ENCODE results near the gene PLB1.
A peak's percentile ranks its signal among the peaks of the same experiment; 100 is the strongest.
"Not testable (repeated sequence)": the region's sequence is repeated elsewhere in the genome, so short reads cannot be mapped to it uniquely, and the experiment has no call there.

The PLB1 gene

DNA sequence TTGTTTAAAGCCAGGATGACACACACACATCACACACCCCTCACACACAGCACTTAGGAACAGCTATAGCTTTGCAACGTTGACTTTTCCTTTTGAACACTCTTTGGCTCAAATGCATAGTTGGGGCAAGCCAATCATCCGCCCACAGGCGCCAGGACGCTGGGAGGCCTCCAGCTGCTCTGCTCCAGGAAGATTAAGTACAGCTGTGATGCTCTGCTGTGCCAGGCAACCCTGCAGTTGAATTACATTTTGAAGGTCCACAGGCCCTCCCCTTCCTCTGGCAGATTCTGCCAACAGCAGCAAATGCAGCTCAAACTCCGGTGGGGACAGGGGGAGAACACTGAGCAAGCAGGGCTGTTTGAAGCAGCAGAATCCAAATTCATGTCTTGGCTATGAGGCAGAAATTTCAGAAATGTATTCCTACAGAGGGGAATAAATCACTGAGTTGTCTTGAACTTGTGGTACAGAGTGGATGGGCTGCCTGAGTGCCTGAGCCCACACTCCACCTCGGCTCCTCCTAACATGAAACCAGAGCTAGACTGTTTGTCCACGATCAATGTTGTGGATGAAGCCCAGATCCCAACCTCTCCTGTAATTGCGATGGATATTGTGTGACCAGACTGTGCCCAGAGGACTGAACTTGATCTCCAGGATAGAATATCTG is 169.3 kb downstream of the PLB1 start:
- peak overlapping the region; percentile 45 for H3K9ac ChIP-seq (ENCODE audit: low read depth, low read length)
- no peaks in the 10 kb centered on the region for H3K9me3 ChIP-seq (replicated peaks; ENCODE audit: low read length)
- peak overlapping the region; percentile 27 for H3K4me2 ChIP-seq (ENCODE audit: low read length)
- H3K36me3 ChIP-seq (ENCODE audit: insufficient read depth, low read length) = no peaks in the 10 kb centered on the region
- no peak overlapping the region for H3K4me3 ChIP-seq (ENCODE audit: low read length)
- H3K27me3 ChIP-seq (ENCODE audit: control insufficient read depth, insufficient read depth, low read length) = no peaks in the 10 kb centered on the region
- peaks cover 51% of the 10 kb centered on the region for H3K4me1 ChIP-seq (ENCODE audit: control insufficient read depth, insufficient read depth, low read length)

DNA sequence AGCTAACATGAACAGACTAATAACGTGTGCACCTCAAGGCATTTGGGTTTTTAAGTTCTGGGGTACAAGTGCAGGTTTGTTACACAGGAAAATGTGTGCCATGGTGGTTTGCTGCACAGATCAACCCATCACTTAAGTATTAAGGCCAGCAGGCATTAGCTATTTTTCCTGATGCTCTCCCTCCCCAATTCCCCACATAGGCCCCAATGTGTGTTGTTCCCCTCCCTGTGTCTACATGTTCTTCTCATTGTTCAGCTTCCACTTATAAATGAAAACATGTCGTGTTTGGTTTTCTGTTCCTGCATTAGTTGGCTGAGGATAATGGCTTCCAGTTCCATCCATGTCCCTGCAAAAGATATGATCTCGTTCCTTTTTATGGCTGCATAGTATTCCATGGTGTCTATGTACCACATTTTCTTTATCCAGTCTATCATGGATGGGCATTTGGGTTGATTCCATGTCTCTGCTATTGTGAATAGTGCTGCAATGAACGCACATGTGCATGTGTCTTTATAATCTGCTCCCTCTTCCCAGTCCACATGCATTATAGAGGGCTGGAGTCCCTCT is 170.0 kb downstream of the PLB1 start:
- not testable (repeated sequence) for H3K4me3 ChIP-seq (ENCODE audit: low read length); H3K27me3 ChIP-seq (ENCODE audit: control insufficient read depth, insufficient read depth, low read length); H3K4me2 ChIP-seq (ENCODE audit: low read length); H3K36me3 ChIP-seq (ENCODE audit: insufficient read depth, low read length); H3K9me3 ChIP-seq (replicated peaks; ENCODE audit: low read length)
- peak overlapping the region; percentile 36 for H3K9ac ChIP-seq (ENCODE audit: low read depth, low read length)
- H3K4me1 ChIP-seq (ENCODE audit: control insufficient read depth, insufficient read depth, low read length) = peaks cover 49% of the 10 kb centered on the region

DNA sequence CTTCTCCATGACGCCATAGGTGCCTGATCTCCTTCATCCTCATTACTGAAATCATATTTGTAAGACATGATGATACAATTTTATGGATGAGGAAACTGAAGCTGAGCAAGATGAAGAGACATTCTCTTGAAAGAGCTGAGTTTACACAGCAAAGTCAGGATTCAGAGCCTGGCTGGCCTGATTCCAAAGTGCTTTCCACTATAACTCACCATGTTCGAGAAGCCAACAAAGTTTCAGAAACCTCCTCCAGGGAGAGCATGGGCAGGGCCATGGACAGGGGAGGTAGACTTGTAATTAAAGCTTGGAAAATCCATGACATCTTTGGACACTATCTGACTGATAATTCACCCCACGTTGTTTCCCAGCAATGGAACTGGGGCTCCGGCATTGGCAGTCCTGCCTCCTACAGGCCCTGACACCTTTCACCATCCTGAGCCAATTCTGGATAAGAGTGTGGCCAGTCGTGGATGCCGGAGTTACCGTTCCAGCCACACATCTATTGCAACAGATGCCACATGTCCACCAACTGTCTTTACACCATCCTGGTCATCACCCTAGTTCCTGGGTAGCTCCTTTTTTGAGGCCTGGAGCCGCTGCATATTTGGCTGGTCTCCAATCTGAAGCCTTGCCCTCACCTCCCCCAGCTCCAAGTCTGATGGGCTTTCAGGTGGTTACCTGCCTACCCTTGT is 170.8 kb downstream of the PLB1 start:
- Histone ChIP-seq H3K9me3 (replicated peaks; ENCODE audit: low read length) (no peaks in the 10 kb centered on the region), H3K9ac (ENCODE audit: low read depth, low read length) (no peak overlapping the region), H3K27me3 (ENCODE audit: control insufficient read depth, insufficient read depth, low read length) (no peaks in the 10 kb centered on the region), H3K4me2 (ENCODE audit: low read length) (no peak overlapping the region), H3K36me3 (ENCODE audit: insufficient read depth, low read length) (no peaks in the 10 kb centered on the region), H3K4me3 (ENCODE audit: low read length) (no peak overlapping the region), H3K4me1 (ENCODE audit: control insufficient read depth, insufficient read depth, low read length) (peaks cover 41% of the 10 kb centered on the region)

DNA sequence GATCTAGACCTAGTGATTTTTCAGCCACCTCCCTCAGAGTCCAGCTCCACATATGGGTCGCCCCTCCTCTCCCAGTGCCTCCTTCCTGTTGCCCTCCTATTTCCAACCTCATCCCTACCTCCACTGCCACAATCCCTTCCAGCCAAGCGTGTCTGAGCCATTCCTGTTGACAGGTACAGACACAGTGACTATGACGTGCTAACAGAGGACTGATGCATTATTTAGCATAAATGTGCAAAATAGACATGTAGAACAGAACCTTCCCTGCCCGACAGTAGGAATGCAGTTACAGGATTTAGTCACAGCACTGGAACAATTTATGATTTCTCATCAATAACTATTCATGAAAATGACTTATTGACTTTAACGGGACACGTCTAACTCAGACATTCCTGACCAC is 171.4 kb downstream of the PLB1 start:
- Histone ChIP-seq H3K4me1 (ENCODE audit: control insufficient read depth, insufficient read depth, low read length) (peaks cover 35% of the 10 kb centered on the region), H3K4me2 (ENCODE audit: low read length) (no peak overlapping the region), H3K27me3 (ENCODE audit: control insufficient read depth, insufficient read depth, low read length) (no peaks in the 10 kb centered on the region), H3K36me3 (ENCODE audit: insufficient read depth, low read length) (no peaks in the 10 kb centered on the region), H3K9me3 (replicated peaks; ENCODE audit: low read length) (no peaks in the 10 kb centered on the region), H3K4me3 (ENCODE audit: low read length) (no peak overlapping the region), H3K9ac (ENCODE audit: low read depth, low read length) (no peak overlapping the region)

DNA sequence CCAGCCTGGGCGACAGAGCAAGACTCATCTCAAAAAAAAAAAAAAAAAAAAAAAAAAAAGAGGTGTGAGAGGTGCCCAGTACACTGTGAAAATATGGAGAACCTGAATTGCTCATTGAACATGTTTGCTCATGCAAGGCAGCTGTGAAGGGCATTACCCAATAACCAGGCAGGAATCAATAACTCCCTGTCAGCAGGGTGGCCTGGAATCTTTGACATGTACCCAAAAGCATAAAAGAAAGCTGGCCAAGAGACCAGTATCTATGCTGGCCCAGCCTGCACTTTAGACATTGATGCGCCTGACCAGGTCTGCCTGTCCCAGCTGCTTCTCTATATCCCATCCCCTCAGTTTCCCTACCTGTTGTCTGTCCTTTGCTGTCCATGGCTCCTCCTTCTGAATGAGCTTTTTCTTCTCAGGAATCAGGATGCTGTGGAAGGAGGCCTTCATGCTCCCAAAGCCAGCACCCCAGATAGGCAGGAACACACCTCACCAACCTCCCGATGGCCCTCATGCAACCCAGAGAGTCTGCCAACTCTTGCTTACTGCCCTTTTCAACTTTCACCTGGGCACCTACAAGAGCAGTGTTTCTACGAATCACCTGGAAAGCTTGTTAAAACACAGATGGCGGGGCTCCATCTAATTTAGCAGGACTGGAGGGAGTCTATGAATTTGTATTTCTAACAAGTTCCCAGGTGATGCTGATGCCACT is 172.4 kb downstream of the PLB1 start:
- Histone ChIP-seq H3K4me2 (ENCODE audit: low read length) (no peak overlapping the region), H3K4me1 (ENCODE audit: control insufficient read depth, insufficient read depth, low read length) (peaks cover 25% of the 10 kb centered on the region)

GRCh38 chr2:28668880-28669279 is 173.0 kb downstream of the PLB1 start:
- peaks cover 21% of the 10 kb centered on the region for H3K4me1 ChIP-seq (ENCODE audit: control insufficient read depth, insufficient read depth, low read length)
- H3K27me3 ChIP-seq (ENCODE audit: control insufficient read depth, insufficient read depth, low read length) = no peaks in the 10 kb centered on the region
- H3K4me3 ChIP-seq (ENCODE audit: low read length) = no peak overlapping the region
- H3K36me3 ChIP-seq (ENCODE audit: insufficient read depth, low read length) = no peaks in the 10 kb centered on the region
- no peak overlapping the region for H3K9ac ChIP-seq (ENCODE audit: low read depth, low read length)
- H3K9me3 ChIP-seq (replicated peaks; ENCODE audit: low read length) = no peaks in the 10 kb centered on the region
- no peak overlapping the region for H3K4me2 ChIP-seq (ENCODE audit: low read length)

More for the DNA sequence above, 172.4 kb downstream of the PLB1 start:
- Histone ChIP-seq H3K27me3 (ENCODE audit: control insufficient read depth, insufficient read depth, low read length) (no peaks in the 10 kb centered on the region), H3K4me3 (ENCODE audit: low read length) (no peak overlapping the region), H3K36me3 (ENCODE audit: insufficient read depth, low read length) (no peaks in the 10 kb centered on the region), H3K9me3 (replicated peaks; ENCODE audit: low read length) (no peaks in the 10 kb centered on the region), H3K9ac (ENCODE audit: low read depth, low read length) (no peak overlapping the region)

- Histone ChIP-seq H3K9ac (ENCODE audit: low read depth, low read length) (no peak overlapping the region), H3K4me1 (ENCODE audit: control insufficient read depth, insufficient read depth, low read length) (peaks cover 13% of the 10 kb centered on the region), H3K4me2 (ENCODE audit: low read length) (no peak overlapping the region), H3K9me3 (replicated peaks; ENCODE audit: low read length) (no peaks in the 10 kb centered on the region), H3K27me3 (ENCODE audit: control insufficient read depth, insufficient read depth, low read length) (no peaks in the 10 kb centered on the region), H3K4me3 (ENCODE audit: low read length) (no peak overlapping the region), H3K36me3 (ENCODE audit: insufficient read depth, low read length) (no peaks in the 10 kb centered on the region)
These were observed 175.0 kb downstream of the PLB1 start for GRCh38 chr2:28670856-28671255.

DNA sequence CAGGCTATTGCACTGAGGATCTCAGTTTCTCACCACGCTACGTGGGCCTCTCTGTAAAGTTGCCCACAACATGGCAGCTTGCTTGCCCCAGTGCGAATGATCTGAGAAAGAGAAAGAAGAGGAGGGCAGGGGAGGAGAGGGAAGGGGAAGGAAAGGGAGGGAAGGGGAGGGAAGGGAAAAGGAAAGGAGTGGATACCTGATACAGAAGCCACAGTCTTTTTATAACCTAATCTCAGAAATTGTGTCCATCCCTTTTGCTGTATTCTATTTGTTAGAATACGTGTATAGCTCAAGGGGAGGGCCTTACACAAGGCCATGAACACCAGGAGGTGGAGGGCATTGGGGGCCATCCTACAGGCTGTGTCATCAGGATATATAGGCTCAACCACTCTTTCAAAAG is 177.5 kb downstream of the PLB1 start:
- no peak overlapping the region for H3K4me3 ChIP-seq (ENCODE audit: low read length)
- H3K4me1 ChIP-seq (ENCODE audit: control insufficient read depth, insufficient read depth, low read length) = peaks cover 13% of the 10 kb centered on the region
- no peaks in the 10 kb centered on the region for H3K9me3 ChIP-seq (replicated peaks; ENCODE audit: low read length)
- no peak overlapping the region for H3K9ac ChIP-seq (ENCODE audit: low read depth, low read length)
- no peaks in the 10 kb centered on the region for H3K36me3 ChIP-seq (ENCODE audit: insufficient read depth, low read length)
- no peak overlapping the region for H3K4me2 ChIP-seq (ENCODE audit: low read length)
- H3K27me3 ChIP-seq (ENCODE audit: control insufficient read depth, insufficient read depth, low read length) = no peaks in the 10 kb centered on the region

- no peak overlapping the region for H3K4me3 ChIP-seq (ENCODE audit: low read length)
- H3K27me3 ChIP-seq (ENCODE audit: control insufficient read depth, insufficient read depth, low read length) = no peaks in the 10 kb centered on the region
- H3K9ac ChIP-seq (ENCODE audit: low read depth, low read length) = no peak overlapping the region
- H3K36me3 ChIP-seq (ENCODE audit: insufficient read depth, low read length) = no peaks in the 10 kb centered on the region
- no peak overlapping the region for H3K4me2 ChIP-seq (ENCODE audit: low read length)
- no peaks in the 10 kb centered on the region for H3K9me3 ChIP-seq (replicated peaks; ENCODE audit: low read length)
- H3K4me1 ChIP-seq (ENCODE audit: control insufficient read depth, insufficient read depth, low read length) = peaks cover 13% of the 10 kb centered on the region
These were observed 178.3 kb downstream of the PLB1 start for GRCh38 chr2:28674062-28674712.

DNA sequence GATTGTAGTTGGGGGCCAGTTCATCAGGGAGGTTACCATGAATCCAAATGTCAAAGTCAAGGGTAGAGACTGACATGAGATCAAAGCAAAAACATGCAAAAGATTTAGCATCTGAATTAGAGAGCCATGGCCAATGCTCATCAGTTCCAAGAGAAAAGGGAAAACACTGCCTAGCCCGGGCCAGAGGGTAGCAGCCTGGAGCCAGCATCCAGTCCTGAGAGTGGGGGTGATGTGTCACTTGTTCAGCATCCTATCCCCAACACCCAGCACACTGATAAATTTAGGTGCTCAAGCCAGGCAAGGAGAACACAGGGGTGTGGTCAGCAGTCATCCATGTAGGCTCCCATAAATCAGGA is 178.8 kb downstream of the PLB1 start:
- H3K27me3 ChIP-seq (ENCODE audit: control insufficient read depth, insufficient read depth, low read length) = no peaks in the 10 kb centered on the region
- H3K36me3 ChIP-seq (ENCODE audit: insufficient read depth, low read length) = no peaks in the 10 kb centered on the region
- no peak overlapping the region for H3K4me2 ChIP-seq (ENCODE audit: low read length)
- no peak overlapping the region for H3K9ac ChIP-seq (ENCODE audit: low read depth, low read length)
- H3K9me3 ChIP-seq (replicated peaks; ENCODE audit: low read length) = no peaks in the 10 kb centered on the region
- H3K4me3 ChIP-seq (ENCODE audit: low read length) = no peak overlapping the region
- peaks cover 13% of the 10 kb centered on the region for H3K4me1 ChIP-seq (ENCODE audit: control insufficient read depth, insufficient read depth, low read length)

DNA sequence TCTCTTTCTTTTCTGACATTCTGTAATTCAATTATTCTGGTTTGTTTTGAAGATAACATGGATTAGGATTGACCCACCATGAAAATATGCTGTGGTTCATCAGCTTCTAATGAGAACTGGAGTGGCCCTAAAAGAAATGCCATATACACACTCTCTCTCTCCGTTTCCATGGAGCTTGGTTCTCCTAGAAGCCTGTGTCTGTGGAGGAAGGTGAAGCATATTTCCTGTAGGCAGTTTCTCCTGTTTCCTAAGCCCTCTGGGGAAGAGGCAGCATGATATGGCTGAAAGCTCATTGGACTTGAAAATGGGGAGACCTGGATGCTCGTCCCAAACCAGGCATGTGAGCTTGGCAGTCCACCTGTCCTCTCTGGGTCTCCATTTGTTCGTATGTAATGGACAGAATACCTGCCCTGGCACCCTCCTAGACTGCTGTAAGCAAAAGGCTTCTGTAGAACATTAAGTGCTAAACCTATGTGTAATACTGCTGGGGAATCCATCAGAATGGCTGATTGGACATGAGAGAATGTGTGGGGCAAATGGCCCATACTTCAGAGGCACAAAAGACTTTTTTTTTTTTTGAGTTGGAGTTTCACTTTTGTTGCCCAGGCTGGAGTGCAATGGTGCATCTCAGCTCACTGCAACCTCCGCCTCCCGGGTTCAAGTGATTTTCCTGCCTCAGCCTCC is 180.4 kb downstream of the PLB1 start:
- Histone ChIP-seq H3K27me3 (ENCODE audit: control insufficient read depth, insufficient read depth, low read length) (no peaks in the 10 kb centered on the region), H3K36me3 (ENCODE audit: insufficient read depth, low read length) (no peaks in the 10 kb centered on the region), H3K4me1 (ENCODE audit: control insufficient read depth, insufficient read depth, low read length) (peaks cover 18% of the 10 kb centered on the region), H3K4me3 (ENCODE audit: low read length) (no peak overlapping the region), H3K4me2 (ENCODE audit: low read length) (no peak overlapping the region), H3K9ac (ENCODE audit: low read depth, low read length) (no peak overlapping the region), H3K9me3 (replicated peaks; ENCODE audit: low read length) (no peaks in the 10 kb centered on the region)
